Neural cell (in vitro differentiated cells): ENCODE results near the gene GRAMD2A. TPM values are rescaled to one million over a fixed set of nuclear protein-coding genes. Genes with fewer than 3 reads are reported as not detected.

ENCODE experiments used
- H2AFZ ChIP-seq: fragments of 200-600, 300-800 bp; sonication (generic), shearing (Covaris generic); 2 replicates; pipeline ENCODE4 v1.6.0; 2014; ENCODE audit warnings: low read depth, mild to moderate bottlenecking, antibody characterized with exemption, low read length, moderate library complexity
- H3F3A ChIP-seq: fragments of 200-600 bp; shearing (Covaris generic); 2 replicates; pipeline ENCODE4 v1.6.1; 2016; ENCODE audit warnings: mild to moderate bottlenecking, moderate library complexity, mixed read lengths, antibody characterized with exemption, low read length; ENCODE audit not compliant: insufficient read depth, poor library complexity, severe bottlenecking
- H3K27ac ChIP-seq: fragments of 200-600, 300-800 bp; sonication (generic), shearing (Covaris generic); 2 replicates; pipeline ENCODE4 v1.5.1; 2014; ENCODE audit warnings: mild to moderate bottlenecking, low read length, moderate library complexity
- H3K27me3 ChIP-seq: fragments of 300-800, 200-600 bp; sonication (generic), shearing (Covaris generic); 2 replicates; pipeline ENCODE4 v1.6.0; 2014; ENCODE audit warnings: mild to moderate bottlenecking, low read depth, low read length, moderate library complexity; ENCODE audit not compliant: insufficient read depth
- H3K36me3 ChIP-seq: fragments of 300-800, 200-600 bp; sonication (generic), shearing (Covaris generic); 2 replicates; pipeline ENCODE4 v1.5.1; 2014; ENCODE audit warnings: mild to moderate bottlenecking, antibody characterized with exemption, low read length, moderate library complexity; ENCODE audit not compliant: insufficient read depth
- H3K4me2 ChIP-seq: fragments of 300-800, 200-600 bp; sonication (generic), shearing (Covaris generic); 2 replicates; pipeline ENCODE4 v1.6.0; 2014; ENCODE audit warnings: mild to moderate bottlenecking, low read length
- H3K4me3 ChIP-seq: fragments of 300-800, 200-600 bp; sonication (generic), shearing (Covaris generic); 2 replicates; pipeline ENCODE4 v1.5.1; 2014; ENCODE audit warnings: mild to moderate bottlenecking, low read length, moderate library complexity
- H3K79me2 ChIP-seq: fragments of 200-600 bp; shearing (Covaris generic); replicated peaks from 2 replicates; pipeline ENCODE4 v1.6.0; 2014; ENCODE audit warnings: mild to moderate bottlenecking, low read length, moderate library complexity; ENCODE audit not compliant: insufficient read depth
- H3K9ac ChIP-seq: fragments of 300-800, 200-600 bp; sonication (generic), shearing (Covaris generic); 2 replicates; pipeline ENCODE4 v1.6.1; 2016; ENCODE audit warnings: mild to moderate bottlenecking, low read length, mixed read lengths
- H3K9me2 ChIP-seq: fragments of 200-600 bp; shearing (Covaris generic); 2 replicates; pipeline ENCODE4 v1.6.1; 2016; ENCODE audit warnings: mild to moderate bottlenecking, low read length, mixed read lengths; ENCODE audit not compliant: insufficient read depth
- H3K9me3 ChIP-seq: fragments of 200-600, 300-800 bp; sonication (generic), shearing (Covaris generic); 2 replicates; pipeline ENCODE4 v1.6.1; 2016; ENCODE audit warnings: mild to moderate bottlenecking, mixed run types, low read length, moderate library complexity, mixed read lengths
- H4K20me1 ChIP-seq: fragments of 200-600 bp; shearing (Covaris generic); 2 replicates; pipeline ENCODE4 v1.6.1; 2016; ENCODE audit warnings: mild to moderate bottlenecking, mixed run types; ENCODE audit not compliant: insufficient read depth
- CTCF ChIP-seq: fragments of 450-650 bp; IDR thresholded peaks from 2 replicates; pipeline ENCODE4 v1.5.1; 2014; ENCODE audit warnings: antibody characterized with exemption, mild to moderate bottlenecking, moderate library complexity; ENCODE audit not compliant: poor library complexity, severe bottlenecking
- EP300 ChIP-seq: fragments of 450-650 bp; conservative IDR thresholded peaks from 2 replicates; pipeline ENCODE4 v1.6.1; 2014; ENCODE audit warnings: antibody characterized with exemption, mild to moderate bottlenecking, moderate library complexity; ENCODE audit not compliant: poor library complexity, severe bottlenecking
- EZH2 ChIP-seq: fragments of 200-600, 300-800 bp; shearing (Covaris generic), sonication (generic); IDR thresholded peaks from 2 replicates; pipeline ENCODE4 v1.6.1; 2014; ENCODE audit warnings: antibody characterized with exemption, low read length, borderline replicate concordance, mild to moderate bottlenecking; ENCODE audit not compliant: insufficient read depth, poor library complexity, severe bottlenecking
- MXI1 ChIP-seq: fragments of 450-650 bp; conservative IDR thresholded peaks from 2 replicates; pipeline ENCODE4 v1.6.1; 2014; ENCODE audit warnings: antibody characterized with exemption, mild to moderate bottlenecking; ENCODE audit not compliant: poor library complexity, severe bottlenecking
- POLR2AphosphoS5 ChIP-seq: IDR thresholded peaks from 2 replicates; pipeline ENCODE4 v1.6.1; 2012
- RAD21 ChIP-seq: fragments of 450-650 bp; conservative IDR thresholded peaks from 2 replicates; pipeline ENCODE4 v1.6.1; 2014; ENCODE audit warnings: antibody characterized with exemption, mild to moderate bottlenecking, moderate library complexity
- REST ChIP-seq: IDR thresholded peaks from 2 replicates; pipeline ENCODE4 v1.6.1; 2012; ENCODE audit warnings: borderline replicate concordance
- SMC3 ChIP-seq: fragments of 450-650 bp; conservative IDR thresholded peaks from 2 replicates; pipeline ENCODE4 v1.6.1; 2014; ENCODE audit warnings: antibody characterized with exemption, mild to moderate bottlenecking, moderate library complexity; ENCODE audit not compliant: poor library complexity
- TAF1 ChIP-seq: IDR thresholded peaks from 2 replicates; pipeline ENCODE4 v1.6.1; 2012; ENCODE audit warnings: low read depth
- polyA plus RNA-seq: library from polyadenylated mRNA; depleted of rRNA; stranded (reverse); fragments of >200 nt; gene quantifications from 2 replicates; pipeline ENCODE4 v1.2.3, GENCODE V29; 2014

GRAMD2A gene
- polyA plus RNA-seq, 1 donor from 2014 or later, result 1.9 TPM

GRCh38 chr15:72239652-72240051 lies 42.1 kb upstream of the GRAMD2A start:
- Histone ChIP-seq H3K27ac (no peak overlapping the region), H3K9me3 (no peaks in the 10 kb centered on the region), H3F3A (no peaks in the 10 kb centered on the region), H3K9ac (no peak overlapping the region), H3K79me2 (no peaks in the 10 kb centered on the region), H3K27me3 (no peaks in the 10 kb centered on the region), H2AFZ (no peak overlapping the region), H3K36me3 (no peaks in the 10 kb centered on the region), H3K4me2 (no peak overlapping the region), H3K9me2 (no peaks in the 10 kb centered on the region), H3K4me3 (no peak overlapping the region), H4K20me1 (no peaks in the 10 kb centered on the region)
- TF ChIP-seq EP300 (no peak), RAD21 (no peak), SMC3 (no peak), TAF1 (no peak)

GRCh38 chr15:72238586-72238985 lies 41.0 kb upstream of the GRAMD2A start:
- Histone ChIP-seq H3K9me2 (no peaks in the 10 kb centered on the region), H2AFZ (no peak overlapping the region), H3K9me3 (no peaks in the 10 kb centered on the region), H3K27me3 (no peaks in the 10 kb centered on the region), H3K9ac (no peak overlapping the region), H3K4me2 (no peak overlapping the region), H3F3A (no peaks in the 10 kb centered on the region), H3K36me3 (no peaks in the 10 kb centered on the region), H4K20me1 (no peaks in the 10 kb centered on the region), H3K4me3 (no peak overlapping the region), H3K27ac (no peak overlapping the region), H3K79me2 (no peaks in the 10 kb centered on the region)
- no peak for TF ChIP-seq CTCF
- TF ChIP-seq EP300, result no peak
- TF ChIP-seq REST, result no peak
- no peak for TF ChIP-seq MXI1
- no peak for TF ChIP-seq POLR2AphosphoS5
- no peak for TF ChIP-seq EZH2
- TF ChIP-seq TAF1, result no peak
- TF ChIP-seq SMC3, result no peak
- TF ChIP-seq RAD21, result no peak

GRCh38 chr15:72237853-72238224 lies 40.3 kb upstream of the GRAMD2A start:
- no peak overlapping the region for H2AFZ ChIP-seq
- H3K4me3 ChIP-seq, result no peak overlapping the region
- TF ChIP-seq EP300, result no peak
- no peak for TF ChIP-seq RAD21
- no peak for TF ChIP-seq TAF1
- no peak for TF ChIP-seq CTCF
- no peak for TF ChIP-seq REST
- no peak for TF ChIP-seq EZH2
- no peak for TF ChIP-seq POLR2AphosphoS5
- no peak for TF ChIP-seq MXI1
- TF ChIP-seq SMC3, result no peak
- H3K9ac ChIP-seq, result no peak overlapping the region
- H4K20me1 ChIP-seq, result no peaks in the 10 kb centered on the region
- H3F3A ChIP-seq, result no peaks in the 10 kb centered on the region
- no peaks in the 10 kb centered on the region for H3K79me2 ChIP-seq
- H3K4me2 ChIP-seq, result no peak overlapping the region
- H3K27me3 ChIP-seq, result no peaks in the 10 kb centered on the region
- H3K9me2 ChIP-seq, result no peaks in the 10 kb centered on the region
- no peak overlapping the region for H3K27ac ChIP-seq
- no peaks in the 10 kb centered on the region for H3K36me3 ChIP-seq
- no peaks in the 10 kb centered on the region for H3K9me3 ChIP-seq
